ENCODE results near the gene PRKCH.

GRCh38 chr14:61277784-61278183 is 43.6 kb upstream of the PRKCH start:
- no peak for TF ChIP-seq RARB (CRISPR knock-in tag; IDR thresholded peaks at IDR 0.05)
- no peak for TF ChIP-seq PATZ1 (CRISPR knock-in tag; IDR thresholded peaks at IDR 0.05; ENCODE audit: borderline replicate concordance)

Measured in SK-N-SH treated with all-trans-retinoic acid at 6 μM for 48 hours (cell line).